Measurements from ENCODE around the gene EPHA2.

The EPHA2 gene

DNA sequence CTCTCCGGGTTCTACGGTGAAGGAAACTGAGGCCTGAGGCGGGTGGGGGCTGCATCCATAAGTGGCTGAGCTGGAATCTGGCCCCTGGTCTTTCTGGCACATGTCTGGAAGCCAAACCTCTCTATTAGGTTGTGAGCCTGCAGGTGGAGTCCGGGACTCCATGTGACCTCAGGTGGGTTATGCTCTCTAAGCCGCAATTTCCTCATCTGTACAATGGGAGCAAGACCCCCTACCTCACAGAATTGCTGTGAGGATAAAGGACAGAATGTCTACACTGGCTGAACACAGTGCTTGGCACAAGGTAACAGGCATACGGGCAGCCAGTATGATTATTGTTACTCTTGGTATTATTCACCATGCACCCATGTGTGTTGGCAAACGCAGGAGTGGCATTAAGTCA, 6.7 kb downstream of the EPHA2 start:
- no peak for DNase-seq

DNA sequence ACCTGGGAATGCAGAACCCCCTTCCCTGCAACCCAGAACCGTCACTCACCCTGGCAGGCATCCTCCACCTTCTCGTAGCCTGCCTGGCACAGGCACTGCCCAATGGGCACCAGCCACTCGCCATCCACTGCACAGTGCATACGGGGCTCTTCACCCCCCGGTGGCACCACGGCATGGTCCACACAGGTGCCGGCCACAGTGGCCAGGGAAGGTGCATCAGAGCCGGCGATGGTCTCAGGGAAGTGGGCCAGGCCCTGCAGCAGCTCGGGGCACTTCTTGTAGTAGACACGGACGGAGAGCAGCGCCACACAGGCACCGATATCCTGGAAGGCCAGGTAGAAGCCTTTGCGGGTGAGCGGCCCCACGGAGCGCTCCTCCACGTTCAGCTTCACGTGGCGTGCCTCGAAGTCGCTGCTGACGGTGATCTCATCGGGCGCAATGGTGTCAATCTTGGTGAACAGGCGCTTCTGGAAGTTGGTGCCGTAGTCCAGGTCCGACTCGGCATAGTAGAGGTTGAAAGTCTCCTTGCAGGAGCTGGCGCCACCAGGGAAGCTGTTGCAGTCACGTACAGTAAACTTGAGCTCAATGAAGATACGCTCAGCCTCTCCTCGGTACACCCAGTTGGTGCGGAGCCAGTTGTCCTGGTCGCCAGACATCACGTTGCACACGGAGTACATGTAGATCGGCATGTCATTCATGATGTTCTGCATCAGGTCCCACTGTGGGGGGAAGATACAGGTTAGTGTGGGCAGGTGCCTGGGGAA, 7.4 kb downstream of the EPHA2 start:
- DNase-seq = no peak

DNA sequence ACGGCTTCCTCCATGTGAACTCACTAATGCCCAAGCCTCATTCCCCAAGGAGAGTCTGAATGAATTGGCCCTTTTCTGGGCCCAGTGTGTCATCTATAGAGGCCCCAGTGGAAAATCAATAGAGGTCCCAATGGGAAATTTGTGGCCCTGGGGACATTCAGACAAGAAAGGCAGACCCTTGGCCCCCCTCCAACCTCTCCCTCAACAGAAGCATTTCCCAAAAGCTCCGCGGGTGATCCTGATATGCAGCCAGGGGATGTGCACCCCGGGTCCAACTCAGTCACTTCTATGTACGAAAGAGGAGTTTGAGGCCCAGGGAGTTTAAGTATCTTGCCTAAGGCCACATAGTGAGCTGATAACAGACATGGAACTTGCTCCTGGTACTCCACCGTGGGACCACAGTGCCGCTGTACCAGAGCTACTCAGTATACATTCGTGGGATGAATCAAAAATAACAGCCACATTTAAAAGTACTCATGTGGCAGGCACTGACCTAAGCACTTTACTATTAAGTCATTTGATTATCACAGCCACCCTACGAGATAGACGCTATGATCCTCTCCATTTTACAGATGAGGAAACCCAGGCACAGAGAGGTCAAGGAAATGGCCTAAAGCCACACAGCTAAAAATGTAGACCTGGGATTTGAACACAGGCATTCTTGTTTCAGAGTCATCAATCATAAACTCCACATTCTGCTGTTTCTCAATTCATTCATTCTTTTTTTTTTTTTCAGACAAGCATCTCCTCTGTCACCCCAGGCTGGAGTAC, 8.5 kb downstream of the EPHA2 start:
- DNase-seq = no peak

DNA sequence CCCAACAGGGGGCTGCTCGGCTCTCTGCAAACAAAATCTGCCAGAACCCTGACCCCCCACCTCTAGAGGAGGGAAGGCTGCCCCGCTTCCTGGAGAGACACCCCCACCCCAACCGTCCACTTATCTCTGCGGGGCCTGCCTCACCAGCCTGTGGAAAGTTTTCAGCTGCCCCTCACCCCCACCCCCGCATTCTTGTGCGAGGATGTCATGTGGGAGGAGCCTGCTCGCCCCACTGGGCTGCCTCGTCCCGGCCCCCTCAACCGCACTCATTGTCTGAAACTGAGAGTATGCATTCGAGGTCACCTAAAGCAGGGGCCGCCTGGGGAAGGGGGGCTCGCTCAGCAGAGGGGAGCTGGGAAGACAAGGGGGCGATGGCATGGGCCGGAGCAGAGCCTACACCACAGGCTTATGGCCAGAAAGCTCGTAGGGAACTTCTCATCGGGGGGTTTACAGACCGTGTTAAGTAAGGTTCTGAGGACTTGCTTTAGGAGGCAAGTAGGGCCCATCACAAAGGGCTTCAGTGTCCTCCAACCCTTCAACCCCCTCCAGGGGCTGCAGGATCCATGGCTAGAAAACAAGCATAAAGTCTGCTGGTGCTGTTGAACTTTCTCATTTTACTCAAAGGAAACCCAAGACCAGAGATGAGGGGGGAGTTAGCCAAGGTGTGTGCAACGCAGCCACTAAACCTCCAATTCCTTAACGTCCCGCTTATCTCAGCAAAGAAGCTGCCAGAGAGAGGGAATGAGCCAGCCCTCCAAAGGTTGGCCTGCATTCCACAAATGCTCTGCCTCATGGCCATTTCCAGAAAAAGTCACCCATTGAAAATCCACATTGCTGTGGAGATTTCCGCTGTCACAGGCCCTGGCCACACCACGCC, 9.4 kb downstream of the EPHA2 start:
- no peak for DNase-seq

DNA sequence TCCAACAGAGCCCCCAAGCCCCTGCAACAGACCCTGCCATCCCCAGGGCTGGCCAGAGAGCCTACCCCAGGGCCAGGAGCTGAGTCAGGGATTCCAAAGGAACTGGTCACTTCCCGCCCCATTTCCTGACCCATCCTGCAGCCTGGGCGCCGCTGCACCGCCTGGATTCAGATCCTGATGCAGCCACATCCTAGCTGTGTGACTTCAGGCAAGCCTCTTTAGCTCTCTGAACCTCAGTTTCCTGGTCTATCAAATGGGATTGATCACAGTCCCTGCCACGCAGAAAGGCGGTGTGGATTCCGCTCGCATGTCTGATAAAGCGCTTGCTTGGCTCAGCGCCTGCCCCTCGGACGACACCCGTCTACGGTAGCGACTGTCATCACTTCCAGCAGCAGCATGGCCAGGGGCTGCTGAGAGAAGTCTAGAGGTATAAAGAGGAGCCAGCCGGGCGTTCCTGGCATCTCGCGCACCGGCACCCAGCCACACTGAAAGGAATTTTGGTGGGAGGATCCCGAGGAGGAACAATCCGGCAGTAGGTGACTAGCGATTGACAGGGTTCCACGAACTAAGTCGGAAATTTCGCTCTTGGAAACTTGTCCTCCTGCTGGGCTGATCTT, 10.1 kb downstream of the EPHA2 start:
- no peak for DNase-seq

DNA sequence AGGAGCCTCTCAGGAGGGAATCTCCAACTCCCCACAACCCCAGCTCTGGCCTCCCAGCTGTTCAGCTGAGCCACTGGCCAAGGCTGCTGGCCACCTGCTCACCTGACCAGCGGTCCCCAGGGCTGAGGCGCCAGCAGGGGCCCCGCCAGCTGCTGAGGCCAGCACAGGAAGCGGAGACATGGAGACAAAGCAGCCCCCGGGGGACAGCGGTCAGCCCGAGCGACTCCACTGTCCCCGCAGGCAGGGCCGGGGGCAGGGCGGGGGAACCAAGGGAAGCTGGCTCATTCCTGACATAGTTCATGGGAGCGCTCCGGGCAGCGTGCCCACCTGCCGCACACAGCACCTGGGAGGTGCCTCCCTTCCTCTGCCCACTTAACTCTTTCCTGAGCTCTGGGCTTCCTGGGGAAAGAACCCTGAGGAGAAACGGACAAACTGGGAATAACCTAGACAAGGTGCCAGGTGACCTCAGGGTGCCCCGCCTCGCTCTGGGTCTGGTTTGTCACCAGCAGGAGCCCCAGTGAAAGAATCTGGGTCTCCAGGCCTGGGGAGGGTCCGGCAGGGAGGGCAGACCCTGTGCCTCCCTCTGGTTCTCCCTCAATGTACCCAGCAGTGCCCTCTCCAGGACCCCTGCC, 10.7 kb downstream of the EPHA2 start:
- no peak for DNase-seq

DNA sequence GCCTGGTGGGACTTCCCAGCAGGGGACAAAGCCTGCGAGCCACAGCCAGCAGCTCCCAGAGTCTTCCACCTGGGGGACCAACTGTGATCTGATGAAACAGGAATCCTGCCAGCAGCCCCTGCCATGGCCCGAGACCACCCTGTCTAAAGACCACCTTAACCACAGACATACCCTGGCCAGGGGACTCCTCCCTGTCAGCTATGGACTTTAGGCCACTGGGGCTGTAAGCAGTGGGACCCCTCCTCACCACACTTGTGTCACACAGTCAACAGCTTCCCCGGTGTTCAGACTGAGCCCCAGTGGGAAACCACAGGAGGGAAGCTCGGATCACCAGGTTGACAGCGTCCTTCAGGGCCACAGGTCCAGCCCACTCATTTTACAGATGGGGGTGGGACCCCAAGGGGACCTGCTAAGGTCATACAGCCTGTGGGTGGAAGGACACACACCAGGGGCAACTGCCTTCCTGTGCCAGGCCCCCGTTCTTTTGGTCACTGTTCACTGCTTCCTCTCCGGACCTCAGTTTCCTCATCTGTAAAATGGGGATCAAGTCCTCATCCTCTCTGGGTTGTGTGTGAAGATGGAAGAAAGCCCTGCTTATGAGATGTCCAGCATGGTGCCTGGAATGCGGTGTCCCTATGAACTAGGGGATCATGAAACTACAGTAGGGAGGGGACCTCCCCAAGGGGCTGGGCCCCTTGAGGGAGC, 11.4 kb downstream of the EPHA2 start:
- DNase-seq = no peak

DNA sequence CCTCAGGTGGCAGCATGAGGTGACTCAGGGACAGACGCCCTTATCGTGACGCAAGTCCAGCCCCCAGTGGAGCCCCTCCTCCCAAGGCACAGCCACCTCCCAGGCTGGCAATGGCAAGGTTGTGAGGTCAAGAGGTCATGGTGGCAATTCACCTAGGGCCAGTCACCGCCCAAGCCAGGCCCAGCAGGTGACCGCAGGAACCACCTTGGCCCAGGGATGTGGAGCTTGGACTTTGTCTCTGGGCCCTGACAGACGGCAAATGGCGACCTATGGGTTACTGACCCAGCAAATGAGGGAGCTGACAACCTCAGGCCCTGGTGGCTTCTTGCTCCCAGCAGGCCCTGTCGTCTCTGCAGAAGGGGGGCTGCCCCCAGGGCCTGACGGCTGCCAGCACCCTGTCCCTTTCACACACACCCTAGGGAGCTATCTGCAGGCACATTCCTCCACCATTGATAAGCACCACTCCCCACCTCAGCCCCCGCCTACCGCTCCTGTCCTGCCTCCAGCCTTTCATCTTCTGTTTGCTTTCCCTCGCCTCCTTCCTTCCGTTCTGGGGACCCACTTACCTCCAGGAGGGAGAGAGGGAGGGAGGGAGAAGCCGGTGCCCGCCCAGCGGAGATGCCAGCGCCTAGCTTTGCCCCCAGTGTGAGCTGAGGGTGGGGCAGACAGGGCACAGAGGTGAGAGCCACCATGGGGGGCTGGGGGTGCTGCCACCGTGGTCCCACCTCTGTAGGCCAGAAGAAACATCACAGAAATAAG, 12.1 kb downstream of the EPHA2 start:
- no peak for DNase-seq

DNA sequence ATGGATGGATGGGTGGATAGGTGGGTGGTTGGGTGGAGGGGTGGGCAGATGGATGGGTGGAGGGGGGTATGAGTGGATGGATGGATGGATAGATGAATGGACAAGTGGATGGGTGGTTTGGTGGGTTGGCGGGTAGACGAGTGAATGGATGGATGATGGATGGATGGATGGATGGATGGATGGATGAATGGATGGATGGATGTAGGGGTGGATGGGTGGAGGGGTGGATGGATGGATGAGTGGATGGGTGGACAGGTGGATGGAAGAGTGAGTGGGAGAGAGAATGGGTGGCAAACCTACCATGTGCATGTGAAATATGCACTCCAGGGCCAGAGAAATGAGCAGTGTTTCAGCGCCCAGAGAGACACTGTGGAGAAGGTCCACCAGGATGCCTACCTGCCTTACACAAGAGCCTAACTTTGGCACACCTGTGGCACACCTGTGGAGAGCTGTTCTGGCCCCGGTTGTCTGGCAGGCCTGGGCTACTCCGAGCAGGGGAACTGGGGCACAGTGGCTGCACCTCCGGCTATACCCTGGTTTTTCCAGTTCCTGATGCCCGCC, 12.8 kb downstream of the EPHA2 start:
- DNase-seq = no peak

DNA sequence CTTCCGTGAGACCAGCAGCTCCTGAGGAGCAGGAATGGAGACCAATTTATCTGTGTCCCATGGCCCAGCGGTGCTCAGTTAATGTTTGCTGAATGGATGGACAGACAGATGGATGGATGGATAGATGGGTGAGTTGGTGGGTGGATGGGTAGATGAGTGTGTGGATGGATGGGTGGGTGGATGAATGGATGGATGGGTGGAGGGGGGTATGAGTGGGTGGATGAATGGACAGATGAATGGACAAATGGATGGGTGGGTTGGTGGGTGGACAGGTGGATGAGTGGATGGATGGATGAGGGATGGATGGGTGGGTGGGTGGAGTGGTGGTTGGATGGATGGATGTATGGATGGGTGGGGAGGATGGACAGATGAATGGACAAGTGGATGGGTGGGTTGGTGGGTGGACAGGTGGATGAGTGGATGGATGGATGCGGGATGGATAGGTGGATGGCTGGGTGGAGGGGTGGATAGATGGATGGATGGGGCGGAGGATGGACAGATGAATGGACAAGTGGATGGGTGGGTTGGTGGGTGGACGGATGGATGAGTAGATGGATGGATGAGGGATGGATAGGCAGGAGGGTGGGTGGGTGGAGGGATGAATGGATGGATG, 13.4 kb downstream of the EPHA2 start:
- DNase-seq = no peak

DNA sequence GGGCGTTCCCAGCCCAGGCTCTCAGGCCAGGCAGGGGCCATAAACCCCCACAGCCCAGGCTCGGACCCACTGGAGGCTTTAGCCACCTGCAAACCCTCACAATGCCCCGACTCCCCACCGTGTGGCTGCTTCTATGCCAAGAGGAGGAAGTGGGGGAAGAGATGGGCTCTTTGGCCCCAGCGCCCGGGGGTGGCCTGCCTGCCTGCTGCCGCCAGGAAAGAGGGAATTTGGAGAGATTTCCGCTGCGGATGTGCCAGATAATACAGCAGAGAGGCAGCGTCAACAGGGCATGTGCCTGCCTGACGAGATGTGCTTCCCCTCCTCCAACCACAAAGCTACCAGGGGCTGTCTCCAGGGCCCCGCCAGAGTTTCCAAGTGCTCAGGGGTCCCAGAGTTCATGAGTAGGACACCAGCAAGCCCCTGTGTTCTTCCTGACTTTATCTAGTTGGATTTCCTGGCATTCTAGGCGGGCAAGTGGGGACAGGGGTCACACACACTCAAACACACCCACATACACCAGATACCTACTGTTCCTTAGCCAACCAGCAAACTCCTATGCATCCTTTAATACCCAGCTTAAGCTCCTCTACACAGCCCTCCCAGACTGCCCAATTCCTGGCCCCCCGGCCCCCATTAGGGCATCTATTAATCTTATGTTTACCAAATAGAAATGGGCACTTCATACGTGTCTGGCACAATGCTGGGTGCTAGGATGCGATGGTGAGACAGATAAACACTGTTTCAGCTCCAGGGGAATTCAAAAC, 14.1 kb downstream of the EPHA2 start:
- DNase-seq = no peak

DNA sequence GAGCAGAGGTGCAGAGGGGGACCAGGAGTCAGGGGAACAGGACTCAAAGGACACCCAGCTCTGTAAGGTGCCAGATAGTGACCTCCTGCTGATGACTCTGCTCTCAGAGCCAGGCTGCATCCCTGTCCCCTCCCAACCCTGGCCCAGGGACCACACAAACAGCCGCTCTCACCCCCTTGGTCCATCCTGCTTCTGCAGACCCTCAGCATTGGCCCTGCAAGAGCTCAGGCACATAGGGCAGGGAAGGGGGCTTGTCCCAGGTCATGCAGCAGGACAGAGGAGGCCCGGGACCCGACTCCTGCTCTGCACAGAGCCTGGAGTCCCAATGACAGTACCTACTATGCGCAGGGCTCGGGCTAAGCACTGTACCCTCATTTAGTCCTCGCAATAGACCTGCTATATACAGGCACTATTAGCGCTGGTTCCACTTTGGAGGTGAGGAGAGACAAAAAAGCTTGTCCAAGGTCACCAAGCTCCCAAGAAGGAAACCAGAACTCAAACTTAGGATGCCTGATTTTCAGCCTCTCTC, 15.7 kb downstream of the EPHA2 start:
- no peak for DNase-seq

DNA sequence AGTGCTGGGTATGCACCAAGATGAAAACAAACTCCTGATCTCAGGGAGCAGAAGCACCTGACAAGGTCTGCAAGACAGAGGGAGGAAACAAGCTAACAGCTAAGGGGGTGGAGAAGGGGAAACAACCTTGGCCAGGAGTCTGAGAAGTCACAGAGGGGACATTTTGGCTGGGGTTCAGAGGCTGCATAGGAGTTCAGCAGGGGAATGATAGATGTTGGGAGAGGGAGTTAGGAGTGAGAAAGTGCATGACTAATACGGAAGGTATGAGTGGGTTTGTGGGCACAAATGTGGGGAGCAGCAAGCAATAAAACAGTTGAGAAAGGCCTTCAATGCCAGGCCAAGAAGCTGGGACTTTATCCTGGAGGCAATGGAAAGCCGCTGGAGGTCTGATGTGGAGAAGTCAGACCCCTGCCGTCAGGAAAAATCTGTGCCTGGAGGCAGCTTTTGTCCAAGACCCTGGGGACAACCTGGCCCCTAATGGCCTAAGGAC, 16.4 kb downstream of the EPHA2 start:
- DNase-seq = peak in 1 of 2 experiments; percentile 37

DNA sequence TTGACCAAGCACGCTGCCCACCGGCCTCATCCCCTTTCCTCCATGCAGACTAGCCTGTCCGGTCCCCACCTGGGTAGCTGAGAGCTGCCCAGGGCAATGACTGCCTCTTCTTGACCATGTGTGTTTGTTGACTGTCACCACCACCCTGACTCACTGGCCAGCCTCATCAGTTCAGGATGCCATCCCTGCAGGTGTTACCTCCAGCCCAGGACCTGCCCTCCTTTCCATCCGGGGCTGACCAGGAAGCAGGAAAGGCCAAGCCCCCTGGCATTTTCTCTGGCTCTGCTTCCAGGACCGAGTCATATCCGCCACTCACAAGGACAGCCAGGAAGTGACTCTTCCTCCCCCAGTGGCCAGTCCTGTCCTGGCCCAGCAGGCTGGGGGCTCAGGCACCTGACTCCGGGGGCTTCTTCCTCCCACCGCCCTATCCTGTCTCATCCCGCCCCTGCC, 17.1 kb downstream of the EPHA2 start:
- DNase-seq = no peak

DNA sequence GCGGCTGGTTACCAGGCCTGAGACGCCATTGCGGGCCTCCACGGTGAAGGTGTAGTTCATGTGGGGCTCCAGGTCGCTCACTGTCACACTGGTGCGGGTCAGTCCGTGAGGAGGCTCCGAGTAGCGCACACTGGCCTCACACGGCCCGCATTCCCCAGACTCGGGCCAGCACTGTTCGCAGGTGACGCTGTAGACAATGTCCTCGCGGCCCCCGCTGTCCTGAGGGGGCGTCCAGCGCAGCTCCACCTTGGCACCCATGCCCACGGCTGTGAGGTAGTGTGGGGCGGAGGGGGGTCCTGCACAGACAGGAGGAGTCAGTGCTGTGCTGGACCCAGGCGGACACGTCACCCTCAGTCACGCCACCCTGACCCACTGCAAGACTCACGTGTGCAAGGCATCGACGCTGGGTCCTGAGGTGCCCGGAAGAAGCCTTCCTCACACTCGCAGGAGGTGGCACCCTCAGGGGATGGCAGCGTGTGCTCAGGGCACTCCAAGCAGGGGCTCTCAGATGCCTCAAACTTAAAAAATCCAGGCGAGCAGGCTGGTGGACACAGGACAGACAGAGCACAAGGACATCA, 17.9 kb downstream of the EPHA2 start:
- DNase-seq = no peak

DNA sequence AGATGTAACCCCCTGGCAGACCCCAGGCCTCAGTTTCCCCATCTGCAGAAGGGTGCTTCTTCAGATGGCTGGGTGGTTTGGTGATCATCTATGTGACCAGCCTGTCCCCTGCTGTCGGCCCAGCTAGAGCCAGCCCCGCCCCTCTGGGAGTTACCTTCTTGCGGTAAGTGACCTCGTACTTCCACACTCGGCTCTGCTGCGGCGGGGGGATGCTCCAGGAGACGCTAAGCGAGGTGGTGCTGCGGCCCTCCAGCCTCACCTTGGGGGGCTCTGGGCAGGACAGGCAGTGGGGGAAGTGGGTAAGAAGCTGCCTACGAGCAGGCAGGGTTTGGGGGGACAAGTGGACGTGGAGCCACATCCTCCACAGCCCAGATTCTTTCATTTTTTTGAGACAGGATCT, 20.4 kb downstream of the EPHA2 start:
- DNase-seq = no peak

DNA sequence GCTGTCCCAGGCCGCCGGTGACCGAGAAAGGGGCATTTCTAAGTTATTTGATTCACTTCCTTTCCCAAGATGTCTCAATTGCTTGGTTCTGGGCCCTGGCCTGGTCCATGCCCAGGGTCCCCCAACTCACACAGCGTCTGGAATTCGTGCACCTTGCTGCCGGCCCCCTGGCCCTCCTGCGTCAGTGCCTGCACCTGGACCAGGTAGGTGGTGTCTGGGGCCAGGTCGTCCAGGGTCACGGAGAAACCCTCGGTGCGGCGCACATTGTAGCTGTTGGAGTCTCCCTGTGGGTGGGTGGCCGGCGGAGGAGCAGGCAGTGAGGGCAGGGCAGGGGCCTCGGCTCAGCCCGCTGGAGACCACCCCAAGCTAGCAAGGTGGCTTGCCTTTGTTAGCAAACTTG, 21.0 kb downstream of the EPHA2 start:
- DNase-seq = no peak

DNA sequence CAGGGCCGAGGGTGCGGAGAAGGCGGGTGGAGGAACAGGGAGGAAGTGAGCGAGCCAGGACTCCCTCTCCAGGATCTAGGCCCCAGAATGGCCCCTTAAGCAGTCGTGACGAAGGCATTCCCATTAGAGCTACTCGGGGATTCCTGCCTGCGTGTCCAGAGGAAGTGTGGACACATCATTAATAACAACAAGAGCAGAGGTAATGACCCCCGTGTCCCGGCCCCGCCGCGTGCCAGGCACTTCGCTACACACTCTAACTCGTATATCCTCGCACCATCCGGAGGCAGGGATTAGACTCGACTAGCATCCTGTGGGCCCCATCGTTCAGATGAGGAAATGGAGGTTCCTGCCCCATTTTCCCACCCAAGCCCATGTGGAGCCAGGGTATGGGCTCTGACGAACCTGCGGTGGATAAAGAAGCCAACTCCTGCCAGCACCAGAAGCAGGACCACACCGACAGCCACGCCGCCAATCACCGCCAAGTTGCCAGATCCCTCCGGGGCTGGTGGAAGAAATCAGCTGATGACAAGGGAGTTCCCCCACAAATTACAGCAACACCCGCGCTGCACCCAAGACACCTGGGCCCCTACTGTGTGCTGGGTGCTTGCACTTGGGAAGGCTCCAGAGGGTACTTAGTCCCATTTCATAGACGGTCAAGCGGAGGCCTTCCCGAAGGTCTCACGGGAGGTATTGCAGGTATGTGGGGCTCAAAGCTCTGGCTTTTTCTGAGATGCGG, 21.6 kb downstream of the EPHA2 start:
- no peak for DNase-seq

All from activated T-cell treated with anti-CD3 and anti-CD28 coated beads, Interleukin-2, amount 50 U/mL, for 48 hours (primary cell).